ENCODE measurements around the gene CRIP1.

DNA sequence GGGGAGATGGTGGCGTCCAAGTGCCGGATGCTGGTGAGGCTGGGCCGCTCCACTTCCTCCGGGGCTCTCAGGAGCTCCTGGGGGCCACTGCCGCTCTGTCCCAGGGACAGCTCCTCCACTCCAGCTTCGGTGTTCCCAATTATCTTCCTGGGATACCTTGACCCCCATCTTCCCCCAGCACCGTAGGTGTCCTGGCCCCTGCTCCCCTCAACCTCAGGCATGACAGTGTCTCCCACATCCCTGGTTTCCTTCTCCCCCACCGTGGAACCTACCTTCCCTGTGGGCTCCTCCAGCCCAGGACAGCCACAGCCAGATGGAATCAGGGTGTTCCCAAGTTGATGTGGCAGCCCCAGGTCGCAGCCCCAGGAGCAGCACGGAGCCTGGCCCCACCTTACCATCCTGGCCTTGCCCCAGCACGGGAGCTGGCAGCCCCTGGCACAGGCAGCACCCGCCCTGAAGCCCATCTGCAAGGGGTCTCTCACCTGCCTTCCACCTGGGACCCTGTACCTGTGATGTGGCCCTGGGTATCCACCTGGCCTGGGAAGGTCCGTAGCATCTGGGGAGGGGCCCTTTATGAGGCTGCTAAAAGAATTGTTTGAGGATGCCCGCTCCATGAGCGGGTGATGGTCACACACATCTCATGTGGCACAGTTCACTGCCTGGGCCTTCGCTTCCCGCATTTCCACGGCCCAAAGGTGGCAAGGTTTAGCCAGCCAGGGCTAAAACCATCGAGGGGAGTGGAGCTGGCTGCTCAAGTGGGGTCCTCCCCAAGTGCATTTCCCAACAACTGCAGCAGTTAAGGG, 43.8 kb downstream of the CRIP1 start:
- no peak for TF ChIP-seq GATA2 (IDR thresholded peaks at IDR 0.05; ENCODE audit: low read depth, low read length)
- no peak for TF ChIP-seq GATA3 (IDR thresholded peaks at IDR 0.05; ENCODE audit: low read depth, low read length)
